Mesenchymal stem cell (in vitro differentiated cells and primary cell): ENCODE data around the gene TIGD4.

Source experiments
- DNase-seq: peaks from one replicate; pipeline ENCODE4 v3.0.0-alpha.2; 2013
- H2AFZ ChIP-seq: one replicate; pipeline ENCODE4 v1.6.1; 2013; ENCODE audit warnings: low read depth, mild to moderate bottlenecking, control low read depth, inconsistent platforms, low read length, moderate library complexity
- H2AK5ac ChIP-seq: 2 replicates; pipeline ENCODE4 v1.6.1; 2013; ENCODE audit warnings: low read length, moderate library complexity, mild to moderate bottlenecking, inconsistent platforms; ENCODE audit not compliant: severe bottlenecking
- H2BK120ac ChIP-seq: one replicate; pipeline ENCODE4 v1.6.1; 2013; ENCODE audit warnings: low read depth, mild to moderate bottlenecking, inconsistent platforms, low read length, moderate library complexity
- H2BK12ac ChIP-seq, 2 experiments: one replicate each; pipeline ENCODE4 v1.6.1; 2013; ENCODE audit warnings: inconsistent platforms in 2 of 2, low read length in 2 of 2, mild to moderate bottlenecking in 2 of 2, moderate library complexity in 2 of 2, control low read depth in 1 of 2
- H2BK15ac ChIP-seq: one replicate; pipeline ENCODE4 v1.6.1; 2013; ENCODE audit warnings: mild to moderate bottlenecking, low read depth, inconsistent platforms; ENCODE audit not compliant: poor library complexity, severe bottlenecking
- H2BK5ac ChIP-seq: 2 replicates; pipeline ENCODE4 v1.6.1; 2013; ENCODE audit warnings: low read depth, mild to moderate bottlenecking, low read length, control low read depth, inconsistent platforms; ENCODE audit not compliant: poor library complexity, severe bottlenecking
- H3K14ac ChIP-seq, 2 experiments: one replicate each; pipeline ENCODE4 v1.6.1; 2013; ENCODE audit warnings: inconsistent platforms in 2 of 2, low read length in 2 of 2, control low read depth in 1 of 2, mild to moderate bottlenecking in 1 of 2, moderate library complexity in 1 of 2
- H3K18ac ChIP-seq, 2 experiments: one replicate each; pipeline ENCODE4 v1.6.1; 2013; ENCODE audit warnings: inconsistent platforms in 2 of 2, low read length in 2 of 2, control low read depth in 1 of 2, low read depth in 1 of 2, mild to moderate bottlenecking in 1 of 2
- H3K23ac ChIP-seq, 2 experiments: one replicate each; pipeline ENCODE4 v1.6.1; 2013; ENCODE audit warnings: inconsistent platforms in 2 of 2, low read length in 2 of 2, mild to moderate bottlenecking in 2 of 2, moderate library complexity in 2 of 2, control low read depth in 1 of 2
- H3K27ac ChIP-seq: 2 replicates; pipeline ENCODE4 v1.5.1; 2013; ENCODE audit warnings: mild to moderate bottlenecking, moderate library complexity, low read length, control low read depth, inconsistent platforms; ENCODE audit not compliant: poor library complexity, severe bottlenecking
- H3K27me3 ChIP-seq, 2 experiments: 2 replicates each; pipeline versions ENCODE4 v1.6.1 to v1.7.0; 2013; ENCODE audit warnings: low read length in 2 of 2, mild to moderate bottlenecking in 2 of 2, moderate library complexity in 2 of 2, control low read depth in 1 of 2, inconsistent platforms in 1 of 2; ENCODE audit not compliant: control insufficient read depth in 1 of 2, insufficient read depth in 1 of 2
- H3K36me3 ChIP-seq, 2 experiments: 2 replicates each; pipeline versions ENCODE4 v1.6.1 to v1.7.0; 2013; ENCODE audit warnings: low read length in 2 of 2, control low read depth in 1 of 2, inconsistent platforms in 1 of 2, low read depth in 1 of 2, mild to moderate bottlenecking in 1 of 2; ENCODE audit not compliant: insufficient read depth in 2 of 2, control insufficient read depth in 1 of 2
- H3K4ac ChIP-seq, 2 experiments: one replicate each; pipeline ENCODE4 v1.6.1; 2013; ENCODE audit warnings: inconsistent platforms in 2 of 2, low read length in 2 of 2, mild to moderate bottlenecking in 2 of 2, moderate library complexity in 2 of 2, control low read depth in 1 of 2, low read depth in 1 of 2
- H3K4me1 ChIP-seq: 2 replicates; pipeline ENCODE4 v1.6.1; 2013; ENCODE audit warnings: low read depth, low read length, control low read depth; ENCODE audit not compliant: control insufficient read depth, insufficient read depth
- H3K4me2 ChIP-seq: 2 replicates; pipeline ENCODE4 v1.6.1; 2013; ENCODE audit warnings: low read length, mild to moderate bottlenecking, inconsistent platforms; ENCODE audit not compliant: poor library complexity, severe bottlenecking
- H3K4me3 ChIP-seq, 2 experiments: 2 replicates each; pipeline versions ENCODE4 v1.5.1 to v1.7.0; 2013; ENCODE audit warnings: low read length in 2 of 2, mild to moderate bottlenecking in 2 of 2, control low read depth in 1 of 2, low read depth in 1 of 2; ENCODE audit not compliant: insufficient read depth in 1 of 2
- H3K79me1 ChIP-seq: replicated peaks from 2 replicates; pipeline ENCODE4 v1.6.1; 2013; ENCODE audit warnings: mild to moderate bottlenecking, control low read depth, low read length, inconsistent platforms; ENCODE audit not compliant: poor library complexity, severe bottlenecking
- H3K9ac ChIP-seq: 2 replicates; pipeline ENCODE4 v1.7.0; 2013; ENCODE audit warnings: mild to moderate bottlenecking, low read length, moderate library complexity
- H3K9me3 ChIP-seq: 2 replicates; pipeline ENCODE4 v1.7.0; 2013; ENCODE audit warnings: mild to moderate bottlenecking, low read length; ENCODE audit not compliant: control insufficient read depth
- H4K8ac ChIP-seq: one replicate; pipeline ENCODE4 v1.6.1; 2013; ENCODE audit warnings: inconsistent platforms, mild to moderate bottlenecking, low read length, moderate library complexity
- H4K91ac ChIP-seq: one replicate; pipeline ENCODE4 v1.6.1; 2013; ENCODE audit warnings: mild to moderate bottlenecking, low read length, inconsistent platforms
- WGBS: methylation state at CpG from one replicate; pipeline ENCODE4 v1.1.7; 2013; ENCODE audit warnings: mixed read lengths; 5-methylcytosine and 5-hydroxymethylcytosine counted together

Gene TIGD4

DNA sequence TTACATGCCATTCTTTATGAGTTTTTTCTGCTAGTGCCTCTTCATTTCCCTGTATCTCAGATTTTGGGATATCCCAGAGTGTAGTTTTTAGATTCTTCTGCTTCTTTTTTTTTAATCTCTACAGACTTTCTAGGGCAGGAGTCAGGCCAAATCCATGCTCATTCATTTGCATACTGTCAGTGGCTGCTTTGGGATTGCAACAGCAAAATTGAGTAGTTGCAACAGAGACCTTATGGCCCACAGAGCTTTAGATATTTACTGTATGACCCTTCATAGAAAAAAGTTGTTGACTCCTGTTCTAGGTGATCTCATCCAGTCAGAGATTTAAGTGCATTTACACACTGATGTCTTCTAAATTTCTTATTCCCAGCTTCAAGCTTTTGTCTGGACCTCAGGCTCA is 35.5 kb upstream of the TIGD4 start:
- H4K91ac ChIP-seq, result no peak overlapping the region
- no peak overlapping the region for H3K27ac ChIP-seq
- H3K9ac ChIP-seq, result no peak overlapping the region
- no peak overlapping the region for H3K4ac ChIP-seq
- H2BK15ac ChIP-seq, result no peak overlapping the region
- peaks cover 20 to 23% of the 10 kb centered on the region in 2 experiments for H3K36me3 ChIP-seq
- no peak overlapping the region for H3K14ac ChIP-seq
- no peak overlapping the region for H2BK120ac ChIP-seq
- no peak overlapping the region for H2BK5ac ChIP-seq
- H2AFZ ChIP-seq, result no peak overlapping the region
- no peak overlapping the region for H3K4me3 ChIP-seq
- no peak overlapping the region for H3K4me2 ChIP-seq
- no peak overlapping the region for H2BK12ac ChIP-seq
- H3K18ac ChIP-seq, result no peak overlapping the region
- H3K27me3 ChIP-seq, result no peaks in the 10 kb centered on the region
- H2AK5ac ChIP-seq, result no peak overlapping the region
- peak; percentile 42 for DNase-seq
- H3K23ac ChIP-seq, result no peak overlapping the region
- H3K4me1 ChIP-seq, result no peaks in the 10 kb centered on the region
- H3K79me1 ChIP-seq, result peaks cover 42% of the 10 kb centered on the region
- H4K8ac ChIP-seq, result no peak overlapping the region
- peaks cover 17% of the 10 kb centered on the region for H3K9me3 ChIP-seq

DNA sequence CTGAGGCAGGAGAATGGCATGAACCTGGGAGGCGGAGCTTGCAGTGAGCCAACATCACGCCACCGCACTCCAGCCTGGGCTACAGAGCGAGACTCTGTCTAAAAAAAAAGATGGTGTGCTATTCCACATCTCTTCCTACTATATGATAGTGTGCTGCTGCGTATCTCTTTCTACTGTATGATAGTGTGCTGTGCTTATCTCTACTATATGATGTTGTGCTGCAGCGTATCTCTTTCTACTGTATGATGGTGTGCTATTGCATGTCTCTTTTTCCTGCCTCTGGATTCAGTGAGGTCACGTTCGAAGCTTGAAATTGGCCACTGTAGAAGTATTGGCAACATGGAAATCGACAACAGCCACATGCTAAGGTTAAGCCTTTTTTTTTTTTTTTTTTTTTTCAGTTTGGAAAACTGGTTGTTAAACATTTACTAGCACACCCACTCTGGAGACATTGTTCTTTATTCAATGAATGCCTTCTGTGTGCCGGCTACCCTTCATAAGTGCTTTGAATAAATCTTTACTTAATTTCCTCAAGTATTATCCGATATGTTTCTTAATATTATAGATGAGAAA is 31.3 kb upstream of the TIGD4 start:
- H3K18ac ChIP-seq, result no peak overlapping the region
- peaks cover 17% of the 10 kb centered on the region for H3K9me3 ChIP-seq
- peaks cover 25% of the 10 kb centered on the region for H3K79me1 ChIP-seq
- no peak overlapping the region for H2BK15ac ChIP-seq
- no peak overlapping the region for H2BK12ac ChIP-seq
- H3K23ac ChIP-seq, result no peak overlapping the region
- peaks cover 4 to 5% of the 10 kb centered on the region in 2 experiments for H3K36me3 ChIP-seq
- no peak overlapping the region for H2BK120ac ChIP-seq
- H4K8ac ChIP-seq, result no peak overlapping the region
- H3K4me3 ChIP-seq, result no peak overlapping the region
- no peak overlapping the region for H3K9ac ChIP-seq
- no peak overlapping the region for H2BK5ac ChIP-seq
- H3K14ac ChIP-seq, result no peak overlapping the region
- no peaks in the 10 kb centered on the region for H3K27me3 ChIP-seq
- H3K4me2 ChIP-seq, result no peak overlapping the region
- no peak overlapping the region for H2AFZ ChIP-seq
- no peak overlapping the region for H2AK5ac ChIP-seq
- H3K4me1 ChIP-seq, result peaks cover 2% of the 10 kb centered on the region
- H3K27ac ChIP-seq, result no peak overlapping the region
- no peak overlapping the region for H3K4ac ChIP-seq
- no peak for DNase-seq
- no peak overlapping the region for H4K91ac ChIP-seq
- WGBS, result 96% methylated on average over 4 of the region's 11 CpGs

GRCh38 chr4:152808670-152809069 is 29.1 kb upstream of the TIGD4 start:
- H3K4me1 ChIP-seq, result peaks cover 2% of the 10 kb centered on the region

GRCh38 chr4:152807294-152807829 is 27.8 kb upstream of the TIGD4 start:
- Histone ChIP-seq H2AFZ (no peak overlapping the region), H3K23ac (no peak overlapping the region), H2BK12ac (no peak overlapping the region), H3K18ac (no peak overlapping the region), H3K4me3 (no peak overlapping the region), H2BK5ac (no peak overlapping the region), H4K8ac (no peak overlapping the region), H3K4me2 (no peak overlapping the region), H3K9me3 (no peaks in the 10 kb centered on the region), H3K14ac (no peak overlapping the region), H3K79me1 (peaks cover 21% of the 10 kb centered on the region), H2BK120ac (no peak overlapping the region), H3K27ac (no peak overlapping the region), H2AK5ac (no peak overlapping the region), H3K4ac (no peak overlapping the region), H2BK15ac (no peak overlapping the region), H3K9ac (no peak overlapping the region), H3K4me1 (peaks cover 2% of the 10 kb centered on the region), H3K27me3 (no peaks in the 10 kb centered on the region), H3K36me3 (peaks cover 0 to 5% of the 10 kb centered on the region in 2 experiments), H4K91ac (no peak overlapping the region)
- DNase-seq, result peak; percentile 60
- 0% methylated on average over 2 of the region's 3 CpGs for WGBS

More at GRCh38 chr4:152808670-152809069, 29.1 kb upstream of the TIGD4 start:
- Histone ChIP-seq H2BK15ac (no peak overlapping the region), H2AFZ (no peak overlapping the region), H4K8ac (no peak overlapping the region), H4K91ac (no peak overlapping the region), H3K23ac (no peak overlapping the region), H3K4me2 (no peak overlapping the region), H3K27ac (no peak overlapping the region), H2BK5ac (no peak overlapping the region), H3K9ac (no peak overlapping the region), H3K9me3 (peaks cover 2% of the 10 kb centered on the region), H2AK5ac (no peak overlapping the region), H3K14ac (no peak overlapping the region), H3K27me3 (no peaks in the 10 kb centered on the region), H2BK120ac (no peak overlapping the region), H3K36me3 (peaks cover 0 to 5% of the 10 kb centered on the region in 2 experiments), H3K18ac (no peak overlapping the region), H3K4me3 (no peak overlapping the region), H2BK12ac (no peak overlapping the region), H3K4ac (no peak overlapping the region), H3K79me1 (peaks cover 19% of the 10 kb centered on the region)
- 93% methylated on average over 7 of the region's 8 CpGs for WGBS
- DNase-seq, result no peak
